SK-N-SH (cell line): ENCODE results near the gene DMD.

Experiments used
- CHD2 ChIP-seq: fragments of 150-350 bp; IDR thresholded peaks from 2 replicates; pipeline ENCODE4 v1.6.1; 2018; ENCODE audit warnings: low read length; ENCODE audit not compliant: partially characterized antibody
- EP300 ChIP-seq, 2 experiments: IDR thresholded peaks; 2 replicates each; pipeline versions ENCODE4 v1.4.0 to v1.6.1; 2012; ENCODE audit warnings: borderline replicate concordance in 1 of 2, low read depth in 1 of 2, low read length in 1 of 2
- EZH2phosphoT487 ChIP-seq: fragments of 200-600 bp; sonication (generic); IDR thresholded peaks from 2 replicates; pipeline ENCODE4 v1.6.1; 2017; ENCODE audit warnings: low read depth, mixed run types, mild to moderate bottlenecking, antibody characterized with exemption, moderate library complexity, borderline replicate concordance
- FOXJ3 ChIP-seq: sonication (generic); formaldehyde crosslinking; IDR thresholded peaks from 2 replicates; pipeline ENCODE4 v1.5.1; 2020; ENCODE audit warnings: mild to moderate bottlenecking, missing genetic modification reagents
- POLR2AphosphoS5 ChIP-seq: IDR thresholded peaks from 2 replicates; pipeline ENCODE4 v1.6.1; 2012; ENCODE audit warnings: low read depth, low read length
- RAD21 ChIP-seq: IDR thresholded peaks from 2 replicates; pipeline ENCODE4 v1.6.1; 2012; ENCODE audit warnings: mild to moderate bottlenecking, low read length
- SMC3 ChIP-seq: IDR thresholded peaks from 2 replicates; pipeline ENCODE4 v1.6.1; 2012; ENCODE audit warnings: low read depth, low read length, improper control_type of control experiment
- TAF1 ChIP-seq: IDR thresholded peaks from 2 replicates; pipeline ENCODE4 v1.6.1; 2012; ENCODE audit warnings: low read depth, mild to moderate bottlenecking, low read length, moderate library complexity, borderline replicate concordance
- TCF12 ChIP-seq: IDR thresholded peaks from 2 replicates; pipeline ENCODE4 v1.4.0; 2012
- TF ChIP-seq, protein P1 (sequence below): fragments of 200-600 bp; sonication (generic); IDR thresholded peaks from 2 replicates; pipeline ENCODE4 v1.6.1; 2017; ENCODE audit warnings: antibody characterized with exemption, mild to moderate bottlenecking, moderate library complexity
- TF ChIP-seq, protein P2 (sequence below): IDR thresholded peaks from 2 replicates; pipeline ENCODE4 v1.4.0; 2012; ENCODE audit warnings: low read depth

DNA sequence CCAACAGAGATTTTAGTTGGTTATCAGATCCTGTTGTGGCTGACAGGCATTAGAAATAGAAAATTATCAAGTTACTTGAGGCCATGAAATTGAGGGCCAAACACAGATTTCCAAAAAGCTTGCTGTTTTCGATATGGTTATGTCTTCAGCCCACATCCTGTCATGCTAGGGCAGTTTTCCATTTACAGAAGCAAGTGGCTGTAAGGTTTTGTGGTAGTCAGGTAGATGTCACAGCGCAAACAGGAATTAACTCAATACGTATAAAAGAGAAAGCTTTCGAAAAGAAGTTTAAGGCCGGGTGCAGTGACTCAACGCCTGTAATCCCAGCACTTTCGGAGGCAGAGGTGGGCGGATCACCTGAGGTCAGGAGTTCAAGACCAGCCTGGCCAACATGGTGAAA lies 104.6 kb downstream of the DMD start:
- TF ChIP-seq, protein P1, sequence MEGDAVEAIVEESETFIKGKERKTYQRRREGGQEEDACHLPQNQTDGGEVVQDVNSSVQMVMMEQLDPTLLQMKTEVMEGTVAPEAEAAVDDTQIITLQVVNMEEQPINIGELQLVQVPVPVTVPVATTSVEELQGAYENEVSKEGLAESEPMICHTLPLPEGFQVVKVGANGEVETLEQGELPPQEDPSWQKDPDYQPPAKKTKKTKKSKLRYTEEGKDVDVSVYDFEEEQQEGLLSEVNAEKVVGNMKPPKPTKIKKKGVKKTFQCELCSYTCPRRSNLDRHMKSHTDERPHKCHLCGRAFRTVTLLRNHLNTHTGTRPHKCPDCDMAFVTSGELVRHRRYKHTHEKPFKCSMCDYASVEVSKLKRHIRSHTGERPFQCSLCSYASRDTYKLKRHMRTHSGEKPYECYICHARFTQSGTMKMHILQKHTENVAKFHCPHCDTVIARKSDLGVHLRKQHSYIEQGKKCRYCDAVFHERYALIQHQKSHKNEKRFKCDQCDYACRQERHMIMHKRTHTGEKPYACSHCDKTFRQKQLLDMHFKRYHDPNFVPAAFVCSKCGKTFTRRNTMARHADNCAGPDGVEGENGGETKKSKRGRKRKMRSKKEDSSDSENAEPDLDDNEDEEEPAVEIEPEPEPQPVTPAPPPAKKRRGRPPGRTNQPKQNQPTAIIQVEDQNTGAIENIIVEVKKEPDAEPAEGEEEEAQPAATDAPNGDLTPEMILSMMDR: no peak
- TF ChIP-seq TCF12 (no peak), TAF1 (no peak), POLR2AphosphoS5 (no peak), FOXJ3 (no peak), EZH2phosphoT487 (no peak), CHD2 (no peak), SMC3 (no peak), RAD21 (no peak), EP300 (IDR thresholded peaks at IDR 0.05; ENCODE audit: borderline replicate concordance in 1 of 2, low read depth in 1 of 2, low read length in 1 of 2) (no peak)
- TF ChIP-seq, protein P2, sequence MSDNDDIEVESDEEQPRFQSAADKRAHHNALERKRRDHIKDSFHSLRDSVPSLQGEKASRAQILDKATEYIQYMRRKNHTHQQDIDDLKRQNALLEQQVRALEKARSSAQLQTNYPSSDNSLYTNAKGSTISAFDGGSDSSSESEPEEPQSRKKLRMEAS: no peak
